ENCODE data around the gene ADAM10.
A peak's percentile ranks its signal among the peaks of the same experiment; 100 is the strongest.
"Not testable (repeated sequence)": the region's sequence is repeated elsewhere in the genome, so short reads cannot be mapped to it uniquely, and the experiment has no call there.

ADAM10 gene

DNA sequence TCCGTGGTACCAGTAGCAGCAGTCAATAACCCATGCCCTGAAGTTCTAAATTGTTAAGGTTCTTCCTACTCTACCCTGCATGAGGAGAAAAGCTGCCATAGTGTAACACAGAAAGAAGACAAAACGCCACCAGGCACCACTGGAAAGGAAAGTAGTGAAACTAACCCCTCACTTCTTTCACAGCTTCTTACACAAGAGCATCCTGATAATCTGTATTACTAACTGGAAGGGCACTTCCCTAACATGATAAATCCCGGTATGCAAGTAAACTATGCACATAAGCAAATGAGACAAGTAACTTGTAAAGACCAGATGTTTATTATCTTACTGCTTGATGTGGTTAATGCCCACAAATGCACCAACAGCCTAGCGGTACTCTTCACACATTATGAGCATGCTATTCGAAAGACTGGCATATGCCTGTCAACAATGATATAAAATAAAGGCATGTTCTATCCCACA is 141.3 kb downstream of the ADAM10 start:
- DNase-seq (ENCODE audit: low spot score) = peak; percentile 10

DNA sequence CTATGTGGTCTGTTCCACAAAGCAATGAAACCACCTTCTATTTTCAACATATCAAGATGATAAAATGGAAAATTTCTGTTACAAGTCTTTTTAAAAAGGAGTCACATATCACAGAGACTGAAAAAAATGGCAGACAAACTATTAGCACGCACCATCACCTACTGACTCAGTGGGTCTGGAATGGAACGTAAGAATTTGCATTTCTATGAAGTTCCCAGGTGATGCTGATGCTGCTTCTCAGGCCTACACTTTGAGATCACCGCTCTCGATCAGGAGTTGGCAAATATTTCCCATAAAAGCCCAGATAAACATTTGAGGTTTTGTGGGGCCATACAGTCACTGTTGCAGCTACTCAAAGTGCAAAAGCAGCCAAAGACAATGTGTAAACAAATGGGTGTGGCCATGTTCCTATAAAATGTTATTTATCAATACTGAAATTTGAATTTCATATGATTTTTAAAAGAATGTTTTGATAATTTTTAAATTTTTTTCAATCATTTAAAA is 142.9 kb downstream of the ADAM10 start:
- DNase-seq (ENCODE audit: low spot score) = no peak

DNA sequence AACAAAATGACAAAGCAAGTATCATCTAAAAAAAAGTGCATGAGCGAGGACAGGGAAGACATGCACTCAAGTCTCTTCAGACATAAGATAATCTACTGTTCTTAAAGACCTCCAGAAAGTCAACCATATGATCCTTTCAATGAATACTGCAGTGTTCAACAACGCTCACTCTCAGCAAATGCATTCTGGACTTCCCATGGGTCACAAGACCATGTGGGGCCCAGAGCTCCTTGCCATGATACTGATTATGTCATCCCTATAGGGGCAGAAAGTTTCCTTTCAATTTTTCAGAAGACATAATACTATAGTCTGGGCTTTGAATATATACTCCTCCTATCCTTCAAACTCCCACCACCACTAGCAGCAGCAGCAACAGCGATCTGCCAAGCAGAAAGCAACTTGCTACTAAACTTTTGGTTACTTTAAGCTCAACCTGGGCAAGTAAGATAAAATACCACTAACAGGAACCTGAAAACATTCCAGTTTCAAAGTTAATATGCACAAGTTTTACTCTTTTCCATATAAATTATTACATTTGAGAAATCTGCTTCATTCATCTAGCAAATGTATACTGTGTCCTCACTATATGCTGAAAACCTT is 143.5 kb downstream of the ADAM10 start:
- DNase-seq (ENCODE audit: low spot score) = no peak

DNA sequence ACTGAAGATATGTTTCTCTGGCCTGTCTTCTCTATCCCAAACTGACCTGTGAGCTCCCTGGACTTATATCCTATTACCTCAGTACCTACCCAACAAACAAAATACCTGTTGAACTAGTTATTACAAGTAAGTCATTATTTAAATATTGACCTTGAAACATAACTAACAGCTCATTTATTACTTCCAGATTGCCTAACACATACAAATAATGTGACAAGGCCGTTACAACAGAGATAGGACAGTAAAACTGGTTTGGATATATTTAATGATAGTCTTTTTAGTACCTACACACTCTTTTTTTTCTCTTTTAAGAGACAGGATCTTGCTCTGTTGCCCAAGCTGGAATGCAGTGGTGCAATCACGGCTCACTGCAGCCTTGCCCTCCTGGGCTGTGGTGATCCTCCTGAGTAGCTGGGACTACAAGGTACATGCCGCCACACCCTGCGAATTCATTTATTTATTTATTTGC is 145.0 kb downstream of the ADAM10 start:
- no peak for DNase-seq (ENCODE audit: low spot score)

DNA sequence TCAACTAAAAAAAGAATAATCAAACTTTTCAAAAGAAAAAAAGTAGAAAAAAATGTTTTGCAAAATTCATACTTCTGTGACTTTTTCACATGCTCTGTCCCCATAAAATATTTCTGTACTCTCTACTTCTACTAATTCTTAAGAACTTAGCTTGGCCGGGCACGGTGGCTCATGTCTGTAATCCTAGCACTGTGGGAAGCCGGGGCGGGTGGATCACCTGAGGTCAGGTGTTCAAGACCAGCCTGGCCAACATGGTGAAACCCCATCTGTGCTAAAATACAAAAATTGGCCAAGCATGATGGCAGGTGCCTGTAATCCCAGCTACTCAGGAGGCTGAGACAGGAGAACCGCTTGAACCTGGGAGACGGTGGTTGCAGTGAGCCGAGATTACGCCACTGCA is 145.6 kb downstream of the ADAM10 start:
- DNase-seq (ENCODE audit: low spot score) = not testable (repeated sequence)

DNA sequence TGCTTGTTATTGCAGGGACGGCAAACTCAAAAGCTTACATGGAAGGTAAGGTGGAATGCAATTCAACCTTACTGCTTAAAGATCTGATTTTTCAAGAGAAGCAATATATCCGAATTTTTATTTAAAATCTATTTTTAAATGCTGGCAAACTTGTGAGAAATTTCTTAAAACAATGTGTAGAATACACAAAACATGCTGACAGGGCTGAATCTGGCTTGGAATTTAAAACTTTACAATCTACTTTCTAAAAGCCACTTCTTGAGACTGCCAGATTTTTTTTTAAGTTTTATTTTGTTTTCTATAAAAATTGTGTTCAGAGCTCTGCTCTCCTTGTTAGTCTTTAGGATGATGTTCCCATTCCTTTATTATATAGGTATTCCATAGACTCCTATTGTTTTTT is 146.7 kb downstream of the ADAM10 start:
- DNase-seq (ENCODE audit: low spot score) = no peak

DNA sequence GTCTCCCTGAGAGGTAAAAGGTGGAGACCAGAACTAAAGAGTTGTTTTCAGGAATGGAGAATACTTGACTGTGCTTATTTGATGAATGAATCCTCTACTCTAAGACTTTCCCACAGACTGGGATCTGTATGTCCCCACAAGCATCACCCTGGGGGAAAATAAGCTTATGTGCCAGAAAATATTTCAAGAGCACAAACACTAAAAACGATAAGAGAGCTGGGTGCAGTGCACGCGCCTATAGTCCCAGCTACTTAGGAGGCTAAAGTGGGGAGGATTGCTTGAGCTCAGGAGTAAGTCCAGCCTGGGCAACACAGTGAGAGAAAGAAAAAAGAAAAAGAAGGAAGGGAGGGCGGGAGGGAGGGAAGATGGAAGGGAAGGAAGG is 150.7 kb downstream of the ADAM10 start:
- DNase-seq (ENCODE audit: low spot score) = no peak

DNA sequence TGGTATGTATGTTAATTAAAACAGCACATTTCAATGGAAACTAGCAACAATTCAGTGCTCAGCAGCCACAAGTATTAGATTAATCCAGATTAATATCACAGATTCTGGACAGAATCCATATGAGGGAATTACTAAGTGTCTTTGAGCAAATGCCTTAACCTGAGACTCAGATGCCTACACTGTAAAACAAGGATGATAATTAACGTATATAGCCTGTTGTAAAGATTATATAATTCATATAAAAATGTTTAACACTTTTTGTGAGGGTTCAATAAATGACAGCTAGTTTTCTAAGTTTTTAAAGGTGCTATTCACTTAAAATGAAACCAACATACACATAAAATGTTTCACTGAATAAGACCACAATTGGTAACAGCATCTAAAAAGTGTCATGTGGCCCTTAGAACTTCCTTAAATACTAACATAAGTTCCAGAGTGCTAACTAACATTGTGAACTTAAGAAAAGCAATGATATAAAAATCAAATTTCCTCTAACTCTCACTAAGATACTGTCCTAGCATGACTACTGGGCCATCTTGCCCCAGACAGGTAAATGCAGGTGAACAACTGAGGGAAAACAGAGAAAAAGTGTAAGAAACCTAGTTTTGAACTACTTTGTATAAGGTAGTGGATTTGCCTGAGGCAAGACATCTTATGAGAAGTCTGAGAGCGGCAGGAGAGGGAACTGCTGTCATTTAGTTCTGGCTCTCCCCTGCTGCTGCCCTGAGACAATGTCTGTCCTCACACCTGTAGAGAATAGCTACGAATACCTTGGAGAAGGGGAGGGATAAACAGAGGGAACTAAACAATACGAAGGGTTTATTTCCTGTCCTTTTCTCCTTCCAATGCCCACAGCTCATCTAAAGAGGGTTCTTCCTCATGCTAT is 151.3 kb downstream of the ADAM10 start:
- DNase-seq (ENCODE audit: low spot score) = no peak

DNA sequence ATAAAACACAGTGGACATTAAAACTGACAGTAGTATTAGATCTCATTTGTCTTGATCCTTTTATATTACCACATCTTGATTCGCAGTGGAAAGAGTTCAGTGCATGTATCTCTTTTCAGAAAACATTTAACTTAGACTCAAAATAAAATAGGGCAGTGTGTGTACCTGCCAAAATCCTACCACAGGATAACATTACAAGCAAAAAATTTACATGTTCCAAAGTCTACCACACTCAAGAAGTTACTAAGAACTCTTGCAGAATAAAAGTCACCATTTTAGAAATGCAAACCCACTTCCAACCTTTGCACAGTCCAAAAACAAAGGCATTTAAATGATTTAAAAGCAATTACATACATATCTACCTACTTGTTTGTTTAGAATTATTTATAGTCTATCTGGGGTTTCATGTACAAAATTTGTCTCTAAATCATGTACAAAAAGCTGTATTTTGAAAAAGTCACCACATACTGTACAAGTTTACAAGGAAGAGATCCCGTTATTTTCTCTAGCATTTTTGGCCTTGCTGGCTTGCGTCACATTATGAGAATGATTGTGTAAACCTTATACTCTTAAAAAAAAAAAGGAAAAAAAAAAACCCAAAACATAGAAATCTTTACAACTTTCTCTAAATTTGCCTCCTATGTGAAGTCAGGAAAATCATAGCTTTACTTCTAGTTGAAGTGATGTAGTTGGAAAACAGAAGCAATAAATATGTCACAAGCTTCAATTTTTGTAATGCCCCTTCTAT is 153.8 kb downstream of the ADAM10 start:
- no peak for DNase-seq (ENCODE audit: low spot score)

DNA sequence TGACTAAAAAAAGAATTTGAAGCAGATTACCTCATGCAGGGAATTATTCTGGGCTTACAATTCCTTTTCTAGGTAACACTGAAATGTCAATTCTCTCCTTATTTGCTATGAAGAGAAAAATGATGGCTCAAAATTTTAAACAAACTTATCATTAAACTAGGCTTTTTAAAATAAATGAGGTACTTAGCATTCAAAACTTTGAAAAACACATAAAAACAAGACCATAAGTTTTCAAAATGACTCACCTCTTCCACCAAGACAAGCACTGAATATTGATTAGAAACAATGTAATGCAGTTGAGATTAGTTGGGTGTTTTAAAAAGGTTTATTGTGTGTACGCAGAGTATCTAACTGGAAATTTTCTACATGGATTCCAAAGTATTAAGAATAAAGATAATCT is 154.6 kb downstream of the ADAM10 start:
- no peak for DNase-seq (ENCODE audit: low spot score)

DNA sequence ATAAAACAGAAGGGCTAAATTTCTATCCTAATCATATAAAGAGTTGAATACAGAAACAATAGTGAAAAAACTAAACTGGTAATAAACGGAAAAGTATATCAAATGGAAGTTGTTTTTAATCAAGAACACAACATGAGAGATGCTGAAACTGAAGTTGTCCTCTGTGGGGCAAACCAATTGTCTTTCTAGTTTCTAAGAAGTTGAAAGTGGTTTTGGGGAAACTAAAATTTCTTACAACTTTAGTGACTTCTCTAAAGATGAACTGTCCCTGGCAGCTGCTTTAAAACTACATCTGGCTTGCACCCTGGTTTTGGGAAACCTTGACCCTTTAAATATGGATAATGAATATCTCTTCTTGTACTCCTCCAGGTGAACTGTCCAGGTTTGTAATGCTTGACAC is 155.6 kb downstream of the ADAM10 start:
- no peak for DNase-seq (ENCODE audit: low spot score)

DNA sequence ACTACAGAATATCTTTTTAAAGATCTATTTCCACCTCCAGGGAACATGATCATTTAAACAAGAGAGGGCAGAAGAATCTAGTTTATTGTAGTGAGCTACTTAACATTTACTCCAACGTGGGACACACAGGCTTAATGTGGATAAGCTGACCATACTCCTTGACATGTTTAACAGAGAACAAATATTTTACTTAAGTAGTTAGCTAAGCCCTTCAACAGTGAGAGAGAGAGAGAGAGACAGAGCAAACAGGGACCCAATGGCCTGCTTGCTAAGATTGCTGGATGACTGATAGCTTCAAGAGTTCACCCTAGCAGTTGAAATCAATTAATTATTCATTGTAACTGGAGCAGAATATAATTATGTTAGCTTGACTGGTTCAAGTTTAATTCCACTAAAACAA is 158.6 kb downstream of the ADAM10 start:
- no peak for DNase-seq (ENCODE audit: low spot score)

DNA sequence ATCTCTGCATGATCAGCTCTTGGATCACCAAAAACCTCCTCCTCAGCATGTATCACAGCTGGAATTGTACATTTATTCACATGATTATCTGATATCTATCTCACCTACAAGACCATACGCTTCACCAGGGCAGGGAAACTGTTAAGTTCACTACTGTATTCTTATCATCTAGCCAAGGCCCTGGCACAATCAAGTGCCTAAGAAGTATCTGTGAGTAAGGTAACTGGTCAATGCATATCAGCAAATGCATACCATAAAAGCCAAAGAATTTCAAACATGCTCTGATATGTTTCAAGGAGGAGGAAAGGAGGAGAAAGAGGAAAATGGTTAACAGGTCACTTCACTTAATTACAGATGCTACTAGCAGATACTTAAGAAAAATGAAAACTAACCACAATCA is 159.3 kb downstream of the ADAM10 start:
- DNase-seq (ENCODE audit: low spot score) = no peak

DNA sequence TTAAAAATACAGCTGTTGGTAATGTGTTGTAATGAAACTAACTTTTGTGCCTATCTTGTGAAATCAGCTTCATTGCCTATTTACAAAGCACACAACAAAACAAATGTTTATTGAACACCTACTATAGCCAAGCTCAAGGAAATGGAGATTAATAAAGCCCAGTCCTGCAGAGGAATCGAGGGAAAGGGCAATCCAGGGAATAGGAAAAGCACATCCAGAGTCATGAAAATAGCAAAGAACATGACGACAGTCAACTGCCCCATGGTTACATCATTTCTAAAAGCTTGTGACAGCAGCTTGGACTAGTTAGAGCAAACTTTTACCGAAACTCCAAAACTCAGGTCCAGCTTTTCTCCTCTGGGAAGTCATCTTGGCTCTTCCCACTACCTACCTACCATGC is 160.5 kb downstream of the ADAM10 start:
- DNase-seq (ENCODE audit: low spot score) = no peak

DNA sequence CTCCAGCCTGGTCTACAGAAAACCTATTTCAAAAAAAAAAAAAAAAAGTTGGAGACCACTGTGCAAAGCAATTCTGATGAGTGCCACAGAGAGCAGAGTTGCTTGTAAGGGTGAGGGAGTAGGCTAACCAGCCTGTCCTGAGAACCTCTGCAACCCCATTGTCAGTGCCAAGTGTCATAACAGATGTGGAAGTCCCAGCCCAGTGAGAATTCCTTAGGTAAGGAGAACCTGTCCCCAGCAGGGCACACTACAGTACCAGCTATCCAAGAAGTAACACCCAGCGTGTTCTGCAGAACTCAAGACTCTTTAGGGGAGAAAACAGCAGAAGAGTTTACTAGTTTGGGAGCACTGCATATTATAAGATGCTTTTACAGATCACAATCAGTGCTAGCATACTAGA is 161.4 kb downstream of the ADAM10 start:
- DNase-seq (ENCODE audit: low spot score) = no peak

DNA sequence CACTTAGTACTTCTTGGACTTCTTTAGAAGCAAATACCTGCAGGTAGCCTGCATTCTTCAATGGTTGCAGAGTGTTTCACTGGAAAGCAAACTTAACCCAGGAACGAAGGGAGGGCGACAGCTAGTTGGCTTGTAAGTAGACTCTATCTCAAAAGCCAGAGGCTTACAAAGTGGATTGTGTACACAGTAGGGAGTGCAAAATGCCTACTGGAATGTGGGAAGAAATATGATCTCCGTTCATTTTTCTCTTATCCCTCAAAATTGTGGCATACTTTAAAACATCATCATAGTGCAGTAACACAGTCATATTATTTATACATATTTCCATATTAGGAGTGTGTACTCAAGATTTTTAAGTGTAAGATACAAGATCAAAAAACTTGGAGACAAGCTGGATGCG is 162.0 kb downstream of the ADAM10 start:
- DNase-seq (ENCODE audit: low spot score) = no peak

DNA sequence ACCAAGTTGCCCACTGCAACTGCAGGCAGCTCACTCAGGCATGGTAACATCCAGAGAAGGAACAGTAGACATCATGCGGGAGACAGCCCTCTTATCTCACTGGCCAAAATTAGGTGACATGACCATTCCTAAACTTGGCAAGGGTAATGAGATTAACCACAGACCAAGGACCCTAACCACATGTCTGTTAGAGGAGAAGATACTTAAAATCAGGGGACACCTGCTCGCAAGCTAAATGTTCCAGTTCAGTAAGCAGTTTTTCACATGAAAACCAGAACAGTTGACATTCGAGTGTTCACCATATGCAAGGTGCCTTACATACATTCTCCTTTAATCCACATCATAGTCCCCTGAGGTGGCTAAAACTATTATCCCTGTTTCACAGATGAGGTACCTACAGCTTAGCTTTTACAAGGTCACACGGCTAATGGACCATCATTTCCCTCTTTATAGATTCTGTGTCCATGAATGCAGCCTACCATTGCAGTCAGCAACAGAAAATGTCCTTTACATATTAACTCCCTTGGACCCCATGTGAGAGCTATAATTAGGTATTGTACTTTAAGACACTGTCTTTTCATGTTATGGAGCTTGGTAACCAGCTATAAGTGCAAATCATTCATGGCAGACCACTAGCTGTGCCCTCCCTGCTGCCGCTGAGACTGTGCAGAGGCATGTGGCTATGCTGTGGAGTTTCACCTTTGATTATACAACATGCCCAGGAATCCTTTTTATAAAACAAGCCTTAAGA is 163.6 kb downstream of the ADAM10 start:
- DNase-seq (ENCODE audit: low spot score) = no peak

DNA sequence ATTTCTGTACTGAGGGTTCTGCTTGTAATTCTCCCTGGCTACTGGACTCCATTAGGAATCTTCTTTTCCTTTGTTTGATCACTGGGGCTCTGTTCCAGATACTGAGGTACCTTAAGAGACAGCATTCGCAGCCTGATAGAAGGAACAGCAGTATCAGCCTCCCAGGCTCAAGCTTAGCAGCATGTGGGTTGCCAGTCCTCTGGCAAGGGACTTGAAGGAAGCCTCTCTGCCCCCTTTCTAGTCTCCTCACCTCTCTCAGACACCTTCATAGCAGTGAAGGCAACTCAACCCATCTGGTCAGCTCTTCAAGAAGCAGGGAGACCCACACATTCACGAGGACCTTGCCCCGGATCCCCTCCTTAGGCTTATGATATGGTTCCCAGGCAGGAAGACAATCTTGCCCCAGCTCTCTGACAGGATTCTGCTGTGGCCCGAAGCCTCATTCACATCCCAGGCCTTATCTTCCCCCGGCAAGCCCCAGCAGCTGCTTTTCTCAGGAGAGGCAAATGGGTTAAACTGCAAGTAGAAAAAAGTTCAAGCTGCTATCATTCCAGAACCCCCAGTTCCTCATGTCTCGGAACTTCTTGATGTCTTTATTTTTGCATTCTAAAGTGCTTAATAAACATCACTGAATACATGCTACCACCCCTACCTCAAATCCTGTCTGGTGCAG is 164.6 kb downstream of the ADAM10 start:
- no peak for DNase-seq (ENCODE audit: low spot score)

DNA sequence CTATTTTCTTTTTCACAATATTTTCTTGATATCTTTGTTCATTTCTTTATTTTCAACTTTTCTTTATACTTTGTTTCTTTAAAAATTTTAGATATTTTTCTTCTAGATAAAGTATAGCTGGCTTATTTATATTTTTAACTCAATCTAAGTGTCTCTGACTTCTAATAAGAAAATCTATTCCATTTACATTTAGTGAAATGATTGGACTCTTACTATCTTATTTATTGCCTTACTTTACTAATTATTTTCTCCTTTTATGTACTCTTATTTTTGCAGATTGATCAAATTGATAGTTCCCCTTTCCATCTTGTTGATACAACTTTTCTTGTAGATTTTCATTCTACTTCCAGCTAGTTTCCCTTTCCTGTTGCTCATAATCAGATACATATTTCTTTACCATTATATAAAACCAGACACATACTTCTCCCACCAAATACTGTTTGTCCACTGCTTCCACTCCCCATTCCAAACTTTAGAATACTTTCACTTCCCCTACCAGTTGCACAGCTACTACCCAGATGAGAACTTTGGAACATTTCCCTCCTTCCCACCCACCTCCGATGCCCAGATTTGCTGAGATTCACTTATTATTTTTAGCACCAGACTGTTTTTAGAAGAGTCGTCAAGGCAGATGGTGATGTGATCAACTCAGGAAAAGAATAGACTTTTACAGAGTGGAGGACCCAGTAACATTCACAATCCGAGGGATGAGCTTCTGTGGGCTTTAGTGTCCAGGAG is 166.2 kb downstream of the ADAM10 start:
- no peak for DNase-seq (ENCODE audit: low spot score)

DNA sequence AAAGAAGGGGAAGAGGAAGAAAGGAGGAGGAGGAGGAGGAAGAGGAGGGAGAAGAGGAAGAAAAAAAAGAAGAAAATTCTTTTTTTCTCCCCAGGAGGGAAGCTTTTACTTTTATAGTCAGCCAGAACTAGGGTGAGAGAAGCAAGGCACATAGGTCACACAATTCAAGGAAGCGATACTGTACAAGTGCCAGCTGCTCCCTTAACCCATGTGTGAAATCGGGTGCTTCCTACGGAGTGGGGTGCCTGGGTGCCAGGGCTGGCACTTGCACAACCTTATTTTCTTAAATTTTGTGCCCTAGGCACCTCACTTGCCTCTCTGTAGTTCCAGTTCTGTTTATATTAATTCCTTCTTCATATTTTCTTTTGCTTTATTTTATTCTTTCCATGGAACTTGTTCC is 167.3 kb downstream of the ADAM10 start:
- DNase-seq (ENCODE audit: low spot score) = no peak

DNA sequence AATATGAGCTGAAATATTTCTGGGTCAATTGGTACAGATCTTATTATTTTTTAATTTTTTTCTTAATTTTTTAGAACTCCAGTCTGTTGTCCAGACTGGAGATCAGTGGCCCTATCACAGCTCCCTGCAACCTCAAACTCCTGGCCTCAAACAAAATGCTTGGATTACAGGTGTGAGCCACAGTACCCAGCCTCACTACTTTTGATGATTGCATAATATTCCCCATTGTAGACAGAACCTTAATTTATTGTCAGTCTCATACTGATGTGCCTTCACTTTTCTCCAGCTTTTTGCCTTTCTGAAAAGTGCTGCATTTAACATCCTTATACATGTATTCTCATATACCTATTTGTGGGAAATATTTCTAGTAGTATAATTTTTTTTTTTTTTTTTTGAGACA is 172.8 kb downstream of the ADAM10 start:
- DNase-seq (ENCODE audit: low spot score) = no peak
